ENCODE results near the gene LMBRD2. TPM values are rescaled to one million over a fixed set of nuclear protein-coding genes. Genes with fewer than 3 reads are reported as not detected.
A peak's percentile ranks its signal among the peaks of the same experiment; 100 is the strongest.

LMBRD2 gene
- polyA plus RNA-seq, 1 of the 3 experiments (the other 2 are of a cell fraction): 1.6 TPM

- WGBS (ENCODE audit: low lambda C conversion rate): 82% methylated on average over 5 of the region's 5 CpGs
These were observed 82.9 kb downstream of the LMBRD2 start for GRCh38 chr5:36068751-36069281.

DNA sequence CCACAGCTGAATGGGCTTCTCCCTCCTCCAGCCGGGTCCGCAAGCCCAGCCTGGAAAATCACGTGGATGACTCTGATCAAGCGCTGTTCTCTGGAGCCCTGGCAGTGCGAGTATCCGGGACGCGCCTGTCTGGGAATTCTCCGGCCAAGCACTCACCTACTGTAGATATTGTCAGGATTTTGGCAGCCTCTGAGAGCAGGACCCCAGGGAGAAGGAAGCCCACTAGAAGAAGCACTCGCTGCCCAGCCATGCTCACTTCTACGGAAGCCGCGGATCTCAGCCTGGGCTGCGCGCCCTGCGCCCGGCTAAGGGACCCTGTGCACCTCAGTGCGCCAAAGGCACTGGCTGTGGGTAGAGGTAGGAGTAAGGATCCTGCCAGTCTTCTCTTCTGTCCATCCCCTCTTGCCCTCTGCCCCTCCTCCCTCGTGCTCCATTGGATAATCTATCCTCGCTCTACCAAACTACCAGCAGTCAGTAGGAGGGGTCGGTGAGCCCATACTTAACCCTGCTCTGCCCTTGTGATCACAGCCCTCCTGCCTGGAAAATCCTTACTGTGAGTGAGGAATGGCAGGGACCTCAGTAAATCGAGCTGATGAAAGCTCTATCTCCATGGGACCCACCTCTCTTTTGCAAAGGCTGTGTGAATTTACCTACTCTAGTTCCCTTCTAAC lies 85.0 kb downstream of the LMBRD2 start, which contains the start of gene UGT3A2:
TSS of gene UGT3A2 (minus strand) at position 343 of the 671 bp plus-strand sequence. CDS start at position 250, 93 bp downstream.
- Histone ChIP-seq H2AFZ (ENCODE audit: low read depth) (no peak within 1 kb of the TSS), H3K36me3 (replicated peaks in 1 of 2; ENCODE audit: control insufficient read depth in 1 of 2, insufficient read depth in 2 of 2, low read length in 1 of 2) (no peaks in the 10 kb centered on the region), H3K79me2 (ENCODE audit: insufficient read depth) (no peaks in the 10 kb centered on the region), H3K9me2 (no peaks in the 10 kb centered on the region), H3K4me1 (ENCODE audit: control insufficient read depth in 1 of 2, insufficient read depth in 2 of 2, low read depth in 1 of 2, low read length in 1 of 2) (peaks cover 0 to 8% of the 10 kb centered on the region in 2 experiments; a peak in 2 of 4 replicates), H3K27me3 (ENCODE audit: insufficient read depth) (no peaks in the 10 kb centered on the region; the same call in 1 of the 2 replicates), H4K20me1 (ENCODE audit: insufficient read depth) (no peaks in the 10 kb centered on the region), H3K9ac (no peak within 1 kb of the TSS), H3K9me3 (no peaks in the 10 kb centered on the region), H3K27ac (ENCODE audit: low read depth in 2 of 2, low read length in 1 of 2) (no peak within 1 kb of the TSS), H3F3A (replicated peaks; ENCODE audit: insufficient read depth) (no peaks in the 10 kb centered on the region), H3K4me3 (ENCODE audit: low read depth in 2 of 2, low read length in 1 of 2) (peak within 1 kb of the TSS in 1 of 2 experiments; percentile 27; a peak in 1 of 4 replicates), H3K4me2 (no peak within 1 kb of the TSS)
- ChIA-PET POLR2A (no interaction called here), CTCF (interaction anchor here (0.8 to 5.3 kb wide), 5 partner anchors 12 to 440 kb away, joined by 3 to 34 read pairs (median 5); no protein-coding TSS in a partner anchor)
- TF ChIP-seq GABPA (IDR thresholded peaks at IDR 0.05; ENCODE audit: low read depth) (no peak), RFX5 (IDR thresholded peaks at IDR 0.05; ENCODE audit: low read length) (no peak), POLR2AphosphoS5 (IDR thresholded peaks at IDR 0.05; ENCODE audit: low read depth, low read length) (no peak), SMC3 (IDR thresholded peaks at IDR 0.05; ENCODE audit: low read depth, low read length) (no peak), TAF1 (IDR thresholded peaks at IDR 0.05; ENCODE audit: borderline replicate concordance, low read depth, low read length) (no peak), MAX (IDR thresholded peaks at IDR 0.05; ENCODE audit: low read depth) (no peak), RAD21 (IDR thresholded peaks at IDR 0.05; ENCODE audit: low read length) (no peak), SIN3A (IDR thresholded peaks at IDR 0.05; ENCODE audit: borderline replicate concordance, low read depth, low read length) (no peak), FOSL2 (IDR thresholded peaks at IDR 0.05; ENCODE audit: borderline replicate concordance, low read depth) (no peak), USF1 (IDR thresholded peaks at IDR 0.05; ENCODE audit: borderline replicate concordance, low read depth) (no peak), ELF1 (IDR thresholded peaks at IDR 0.05) (no peak), RCOR1 (IDR thresholded peaks at IDR 0.05; ENCODE audit: low read length) (no peak)
- TF ChIP-seq, protein P1, sequence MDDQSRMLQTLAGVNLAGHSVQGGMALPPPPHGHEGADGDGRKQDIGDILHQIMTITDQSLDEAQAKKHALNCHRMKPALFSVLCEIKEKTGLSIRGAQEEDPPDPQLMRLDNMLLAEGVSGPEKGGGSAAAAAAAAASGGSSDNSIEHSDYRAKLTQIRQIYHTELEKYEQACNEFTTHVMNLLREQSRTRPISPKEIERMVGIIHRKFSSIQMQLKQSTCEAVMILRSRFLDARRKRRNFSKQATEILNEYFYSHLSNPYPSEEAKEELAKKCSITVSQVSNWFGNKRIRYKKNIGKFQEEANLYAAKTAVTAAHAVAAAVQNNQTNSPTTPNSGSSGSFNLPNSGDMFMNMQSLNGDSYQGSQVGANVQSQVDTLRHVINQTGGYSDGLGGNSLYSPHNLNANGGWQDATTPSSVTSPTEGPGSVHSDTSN (IDR thresholded peaks at IDR 0.05): no peak
- DNase-seq: peak; percentile 44
- 6% methylated on average over 10 of the region's 22 CpGs for WGBS (ENCODE audit: low lambda C conversion rate)

More at GRCh38 chr5:36068751-36069281, 82.9 kb downstream of the LMBRD2 start:
- ChIA-PET POLR2A (no interaction called here), CTCF (interaction anchor here (5.3 kb wide), 1 partner anchor 10 kb away, joined by 34 read pairs; no protein-coding TSS in a partner anchor)
- H3F3A ChIP-seq (replicated peaks; ENCODE audit: insufficient read depth): no peaks in the 10 kb centered on the region
- H3K9me3 ChIP-seq: no peaks in the 10 kb centered on the region
- H3K36me3 ChIP-seq (replicated peaks in 1 of 2; ENCODE audit: control insufficient read depth in 1 of 2, insufficient read depth in 2 of 2, low read length in 1 of 2): no peaks in the 10 kb centered on the region
- no peak overlapping the region for H3K9ac ChIP-seq
- H3K4me1 ChIP-seq (ENCODE audit: control insufficient read depth in 1 of 2, insufficient read depth in 2 of 2, low read depth in 1 of 2, low read length in 1 of 2): peaks cover 0 to 8% of the 10 kb centered on the region in 2 experiments; a peak in 2 of 4 replicates
- H3K79me2 ChIP-seq (ENCODE audit: insufficient read depth): no peaks in the 10 kb centered on the region
- H2AFZ ChIP-seq (ENCODE audit: low read depth): no peak overlapping the region
- H4K20me1 ChIP-seq (ENCODE audit: insufficient read depth): no peaks in the 10 kb centered on the region
- H3K27me3 ChIP-seq (ENCODE audit: insufficient read depth): no peaks in the 10 kb centered on the region; the same call in 1 of the 2 replicates
- TF ChIP-seq, protein P2, sequence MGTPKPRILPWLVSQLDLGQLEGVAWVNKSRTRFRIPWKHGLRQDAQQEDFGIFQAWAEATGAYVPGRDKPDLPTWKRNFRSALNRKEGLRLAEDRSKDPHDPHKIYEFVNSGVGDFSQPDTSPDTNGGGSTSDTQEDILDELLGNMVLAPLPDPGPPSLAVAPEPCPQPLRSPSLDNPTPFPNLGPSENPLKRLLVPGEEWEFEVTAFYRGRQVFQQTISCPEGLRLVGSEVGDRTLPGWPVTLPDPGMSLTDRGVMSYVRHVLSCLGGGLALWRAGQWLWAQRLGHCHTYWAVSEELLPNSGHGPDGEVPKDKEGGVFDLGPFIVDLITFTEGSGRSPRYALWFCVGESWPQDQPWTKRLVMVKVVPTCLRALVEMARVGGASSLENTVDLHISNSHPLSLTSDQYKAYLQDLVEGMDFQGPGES (IDR thresholded peaks at IDR 0.05; ENCODE audit: low read depth, low read length): no peak
- TF ChIP-seq GABPA (IDR thresholded peaks at IDR 0.05; ENCODE audit: low read depth) (no peak), JUND (IDR thresholded peaks at IDR 0.05) (no peak), RXRA (IDR thresholded peaks at IDR 0.05; ENCODE audit: borderline replicate concordance, low read depth) (no peak), RCOR1 (IDR thresholded peaks at IDR 0.05; ENCODE audit: low read length) (no peak), FOXM1 (IDR thresholded peaks at IDR 0.05; ENCODE audit: low read depth) (no peak), TEAD4 (IDR thresholded peaks at IDR 0.05; ENCODE audit: borderline replicate concordance, insufficient read depth) (no peak), RFX5 (IDR thresholded peaks at IDR 0.05; ENCODE audit: low read length) (no peak), FOSL2 (IDR thresholded peaks at IDR 0.05; ENCODE audit: borderline replicate concordance, low read depth) (no peak), ELF1 (IDR thresholded peaks at IDR 0.05) (no peak), GATA2 (CRISPR knock-in tag; IDR thresholded peaks at IDR 0.05) (no peak), MXI1 (IDR thresholded peaks at IDR 0.05; ENCODE audit: low read depth, low read length) (no peak)
- no peak overlapping the region for H3K27ac ChIP-seq (ENCODE audit: low read depth in 2 of 2, low read length in 1 of 2)
- H3K4me3 ChIP-seq (ENCODE audit: low read depth in 2 of 2, low read length in 1 of 2): no peak overlapping the region
- DNase-seq: no peak
- no peaks in the 10 kb centered on the region for H3K9me2 ChIP-seq
- H3K4me2 ChIP-seq: no peak overlapping the region

Measured in SK-N-SH (cell line).